ENCODE measurements around the gene RTL9.

DNA sequence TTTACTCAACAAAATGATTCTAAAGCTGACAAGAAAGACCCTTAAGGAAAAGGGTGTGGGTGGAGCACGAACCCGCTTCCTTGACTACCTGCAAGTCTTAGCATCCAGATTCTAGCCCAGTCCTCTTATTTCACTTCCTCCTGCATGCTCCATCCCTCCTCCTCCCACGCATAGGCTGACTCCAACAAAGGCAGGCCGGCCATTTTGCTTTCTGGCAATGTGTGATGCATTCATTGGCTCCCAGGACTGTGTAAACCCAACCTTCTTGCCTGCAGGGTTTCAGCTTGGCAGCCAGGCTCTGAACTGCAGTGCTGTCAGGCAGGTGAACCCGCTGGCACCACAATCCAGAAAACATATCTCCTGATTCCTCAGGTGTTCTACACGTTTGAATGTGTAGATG is 39.3 kb downstream of the RTL9 start:
- TF ChIP-seq CTCF (conservative IDR thresholded peaks at IDR 0.05 in 1 of 2, IDR thresholded peaks at IDR 0.05 in 1 of 2; ENCODE audit: low read depth in 1 of 2, low read length in 2 of 2) (no peak), EZH2 (IDR thresholded peaks at IDR 0.05; ENCODE audit: low read length, missing control alignments) (no peak)
